Stimulated activated CD8-positive, alpha-beta memory T cell treated with anti-CD3 and anti-CD28 coated beads, Interleukin-2, amount 100 ng/mL, for 1 hour (primary cell): ENCODE results near the gene INPP5A.
"Not testable (repeated sequence)": the region's sequence is repeated elsewhere in the genome, so short reads cannot be mapped to it uniquely, and the experiment has no call there.

Experiments used
- DNase-seq, 2 donors: peaks; one replicate each; pipeline ENCODE4 v3.0.0-alpha.2; 2020; ENCODE audit warnings: low read depth in 2 of 2

Gene INPP5A

DNA sequence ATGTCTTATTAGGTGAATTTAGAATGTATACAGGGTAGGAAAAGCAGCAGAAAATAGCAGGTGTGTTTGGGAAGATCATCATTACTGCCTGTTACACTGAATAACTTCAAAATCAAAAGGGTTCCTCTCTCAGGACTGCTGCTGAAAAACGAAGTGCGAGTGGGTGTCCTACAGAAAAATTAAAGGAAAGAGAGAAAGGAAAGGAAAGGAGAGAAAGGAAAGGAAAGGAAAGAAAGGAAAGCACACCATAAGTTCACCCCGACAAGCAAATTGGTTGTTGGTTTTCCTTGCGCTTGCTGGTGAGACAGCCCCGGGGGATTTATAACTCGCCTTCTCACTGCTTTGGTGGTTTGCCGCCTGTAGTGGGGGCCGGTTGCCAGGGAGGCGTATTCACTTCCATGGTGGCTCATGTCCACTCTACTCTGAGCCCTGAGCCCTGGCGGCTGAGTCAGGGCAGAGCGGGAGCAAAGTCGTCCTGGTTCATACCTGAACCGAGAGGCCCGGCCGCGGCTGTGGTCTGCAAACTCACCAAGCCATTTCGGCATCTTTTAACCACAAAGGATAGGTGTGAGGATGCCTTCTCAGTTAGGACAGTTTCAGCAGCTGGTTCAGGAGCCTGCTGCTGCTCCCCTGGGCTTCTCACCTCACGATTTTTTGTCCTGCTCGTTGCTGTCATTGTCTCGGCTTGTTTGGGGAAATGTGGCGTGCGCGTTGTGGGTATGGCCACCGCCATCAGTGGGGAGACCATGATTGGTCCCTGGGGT is 26.1 kb downstream of the INPP5A start:
- DNase-seq: no peak

- no peak for DNase-seq
These were observed 26.6 kb downstream of the INPP5A start for GRCh38 chr10:132564249-132564605.

DNA sequence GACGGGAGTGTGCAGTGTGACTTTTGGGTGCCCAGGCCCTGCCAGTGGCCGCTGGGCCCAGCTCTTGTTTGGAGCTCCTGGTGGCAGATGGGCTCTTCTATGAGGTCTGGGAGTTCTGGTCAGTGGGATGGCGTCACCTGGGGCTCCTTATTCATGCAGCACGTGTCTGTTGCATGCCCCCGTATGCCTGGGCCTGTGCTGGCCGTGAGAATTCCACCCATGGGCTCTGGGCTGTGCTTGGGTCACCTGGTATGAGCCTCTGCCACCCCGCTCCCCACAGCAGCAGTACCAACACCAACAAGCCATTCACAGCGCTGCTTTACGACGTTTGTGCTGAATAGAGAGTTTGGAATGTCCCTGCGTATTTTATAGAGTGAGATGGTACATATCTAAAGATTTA is 27.1 kb downstream of the INPP5A start:
- DNase-seq: no peak

GRCh38 chr10:132565516-132566209 is 28.1 kb downstream of the INPP5A start:
- DNase-seq: no peak

GRCh38 chr10:132566892-132567291 is 29.3 kb downstream of the INPP5A start:
- DNase-seq: no peak

GRCh38 chr10:132570265-132570664 is 32.7 kb downstream of the INPP5A start:
- DNase-seq: no peak

- no peak for DNase-seq
These were observed 33.4 kb downstream of the INPP5A start for GRCh38 chr10:132570771-132571649.

- DNase-seq: peak in 1 of 2 donors; percentile 24
These were observed 34.3 kb downstream of the INPP5A start for GRCh38 chr10:132571650-132572544.

- no peak for DNase-seq
These were observed 35.0 kb downstream of the INPP5A start for GRCh38 chr10:132572545-132572937.

DNA sequence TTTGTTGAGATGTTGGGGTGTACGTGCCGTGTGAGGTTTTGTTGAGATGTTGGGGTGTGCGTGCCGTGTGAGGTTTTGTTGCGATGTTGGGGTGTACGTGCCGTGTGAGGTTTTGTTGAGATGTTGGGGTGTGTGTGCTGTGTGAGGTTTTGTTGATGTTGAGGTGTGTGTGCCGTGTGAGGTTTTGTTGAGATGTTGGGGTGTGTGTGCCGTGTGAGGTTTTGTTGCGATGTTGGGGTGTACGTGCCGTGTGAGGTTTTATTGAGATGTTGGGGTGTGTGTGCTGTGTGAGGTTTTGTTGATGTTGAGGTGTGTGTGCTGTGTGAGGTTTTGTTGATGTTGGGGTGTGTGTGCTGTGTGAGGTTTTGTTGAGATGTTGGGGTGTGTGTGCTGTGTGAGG is 35.4 kb downstream of the INPP5A start:
- not testable (repeated sequence) for DNase-seq

DNA sequence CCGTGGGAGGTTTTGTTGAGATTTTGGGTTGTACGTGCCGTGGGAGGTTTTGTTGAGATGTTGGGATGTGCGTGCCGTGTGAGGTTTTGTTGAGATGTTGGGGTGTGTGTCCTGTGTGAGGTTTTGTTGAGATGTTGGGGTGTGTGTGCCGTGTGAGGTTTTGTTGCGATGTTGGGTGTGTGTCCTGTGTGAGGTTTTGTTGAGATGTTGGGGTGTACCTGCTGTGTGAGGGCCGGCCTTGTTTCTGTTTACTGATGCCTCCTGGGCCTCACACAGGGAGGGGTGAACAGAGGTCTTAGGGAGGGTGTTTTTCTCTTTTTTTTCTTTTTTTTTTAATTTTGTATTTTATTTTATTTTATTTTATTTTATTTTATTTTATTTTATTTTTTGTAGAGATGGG is 36.7 kb downstream of the INPP5A start:
- DNase-seq: no peak

- no peak for DNase-seq
These were observed 37.3 kb downstream of the INPP5A start for GRCh38 chr10:132574783-132575319.

GRCh38 chr10:132575320-132576201 is 38.0 kb downstream of the INPP5A start:
- no peak for DNase-seq

DNA sequence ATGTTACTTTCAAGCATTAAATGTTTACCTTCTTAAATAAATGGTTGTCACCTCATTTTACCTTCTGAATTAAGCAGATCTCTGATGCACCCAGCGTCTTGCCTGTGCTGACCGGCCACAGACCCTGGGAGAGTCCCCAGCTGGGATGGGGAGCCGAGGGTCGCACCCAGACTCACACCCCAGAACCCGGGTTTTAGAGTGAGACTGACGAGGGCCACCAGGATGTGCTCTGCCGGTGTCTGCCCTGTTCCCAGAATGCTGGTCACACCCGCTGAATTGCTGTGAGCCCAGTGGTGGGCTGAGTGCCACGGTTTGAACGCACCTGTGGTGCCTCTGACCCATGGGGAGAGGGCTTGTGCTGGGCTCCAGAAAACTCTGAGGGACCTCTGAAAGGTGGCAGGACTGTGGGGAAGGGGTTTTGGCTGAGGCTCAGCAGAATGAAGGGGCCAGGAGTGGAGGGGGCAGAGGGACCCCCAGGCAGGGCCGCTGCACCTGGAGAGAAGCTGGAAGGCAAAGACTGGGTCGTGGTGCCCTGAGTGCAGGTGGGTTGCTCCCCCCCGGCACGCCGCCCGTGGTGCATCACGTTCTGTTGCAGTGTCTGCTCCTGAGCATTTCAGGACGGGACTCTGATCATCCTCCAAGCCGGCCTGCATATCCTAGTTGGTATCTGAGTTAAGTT is 39.2 kb downstream of the INPP5A start:
- DNase-seq: no peak

GRCh38 chr10:132577350-132578003 is 39.9 kb downstream of the INPP5A start:
- DNase-seq: no peak

GRCh38 chr10:132578287-132578951 is 40.8 kb downstream of the INPP5A start:
- no peak for DNase-seq

DNA sequence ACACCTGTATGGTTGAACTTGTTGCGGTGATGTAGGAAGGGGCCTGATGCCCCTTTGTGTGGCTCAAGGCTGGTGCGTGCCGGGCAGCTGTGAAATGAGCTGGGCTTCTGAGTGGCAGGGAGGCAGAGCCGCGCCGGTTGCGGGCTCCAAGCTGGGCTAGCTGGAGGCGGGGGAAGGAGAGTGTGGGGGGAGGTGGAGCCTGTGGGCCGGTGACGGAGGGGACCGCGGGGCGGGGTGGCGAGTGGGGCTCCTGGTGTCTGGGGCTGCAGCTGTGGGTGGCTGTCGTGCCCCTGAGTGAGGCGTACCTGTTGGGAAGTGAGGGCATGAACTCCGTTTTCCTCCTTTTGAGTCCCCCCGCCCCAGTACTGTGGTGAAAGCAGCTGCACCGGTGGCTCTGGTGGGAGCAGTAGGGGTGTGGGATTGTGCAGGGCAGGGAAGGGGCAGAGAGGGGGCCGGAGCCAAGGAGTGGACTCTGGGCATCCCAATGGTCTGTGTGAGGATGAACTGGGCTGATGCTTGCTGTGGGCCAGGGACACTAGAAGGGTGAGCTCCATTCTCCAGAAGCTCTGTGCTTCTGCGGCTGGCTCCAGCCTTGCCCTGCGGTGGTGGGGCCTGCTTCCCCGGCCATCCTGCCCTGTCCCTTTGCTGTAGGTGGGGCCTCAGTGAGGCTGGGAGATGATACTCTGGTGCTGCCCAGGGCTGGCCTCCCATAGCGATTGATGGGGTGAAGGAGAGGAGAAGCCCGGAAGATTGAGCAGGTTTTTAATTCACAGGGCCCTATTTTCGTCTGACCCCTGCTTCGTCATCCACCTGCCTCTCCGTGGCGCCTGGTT is 41.7 kb downstream of the INPP5A start:
- DNase-seq: no peak

- DNase-seq: no peak
These were observed 42.6 kb downstream of the INPP5A start for GRCh38 chr10:132580143-132580542.
